GM21447 (cell line): ENCODE measurements around the gene NTRK3.

Experiments
- ATAC-seq: cut with Tn5 transposase; IDR thresholded peaks from one replicate; pipeline ENCODE4 v1.9.1; 2021; ENCODE audit not compliant: unreplicated experiment

Gene NTRK3

DNA sequence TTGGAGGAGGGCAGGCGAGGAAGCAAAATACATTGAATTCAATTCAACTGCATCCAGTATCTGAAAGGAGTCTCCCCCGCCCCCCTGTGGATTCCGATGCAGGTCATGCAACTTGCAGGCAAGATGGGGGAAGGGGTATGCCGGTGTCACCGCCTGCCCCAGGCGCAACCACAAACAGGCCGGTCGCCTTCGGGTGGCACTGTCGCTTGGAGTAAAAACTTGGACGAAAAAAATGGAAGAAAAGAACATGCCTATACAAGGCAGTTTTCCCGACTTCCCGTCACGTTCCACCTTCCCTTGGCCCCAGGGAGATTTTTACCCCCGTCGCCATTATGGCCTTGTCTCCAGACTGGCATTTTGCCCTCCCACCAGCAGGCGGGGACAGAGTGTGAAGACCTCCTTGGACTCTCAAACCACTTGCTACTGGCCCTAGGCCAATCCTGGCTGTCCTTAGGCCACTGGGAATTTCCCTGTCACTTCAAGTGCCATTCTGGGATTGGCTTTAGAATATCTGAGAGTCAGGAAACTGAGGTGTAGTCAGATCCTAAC is 1.6 kb upstream of the NTRK3 start:
- ATAC-seq: no peak

DNA sequence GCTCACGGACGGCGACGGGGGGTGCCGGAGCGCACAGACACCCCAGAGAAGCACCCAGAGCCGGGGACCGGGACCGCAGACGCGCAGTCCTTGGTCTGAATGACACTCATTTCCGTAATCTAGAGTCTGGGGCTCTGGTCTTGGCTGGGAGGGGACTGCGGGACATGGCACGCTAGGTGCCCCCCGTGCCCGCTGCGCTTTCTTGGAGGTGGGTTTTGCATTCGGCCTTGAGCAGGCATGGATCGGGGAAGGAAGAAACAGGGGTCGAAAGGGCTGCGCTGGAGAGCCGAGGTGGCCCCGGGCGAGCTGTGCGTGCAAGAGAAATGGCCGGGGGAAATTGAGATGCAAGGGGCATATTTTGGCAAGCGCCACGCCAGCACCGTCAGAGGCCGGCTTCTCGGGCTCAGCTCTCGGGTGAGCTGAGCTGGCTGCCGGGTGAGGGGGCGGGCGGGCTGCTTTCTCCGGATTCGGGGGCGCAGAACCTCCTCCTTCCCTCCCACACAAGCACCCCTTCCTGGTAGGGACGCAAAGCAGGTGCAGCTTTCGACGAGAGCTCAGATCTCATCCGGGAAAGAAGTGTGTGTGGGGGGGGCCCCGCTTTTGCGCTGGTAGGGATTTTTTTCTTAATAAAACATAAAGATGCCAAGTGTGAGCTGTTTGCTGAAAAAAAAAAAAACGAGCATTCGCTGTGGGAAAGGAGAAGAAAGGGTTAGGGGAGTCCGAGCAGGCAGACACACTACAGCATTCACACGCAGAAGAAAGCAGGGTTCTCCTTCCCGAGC is 963 bp upstream of the NTRK3 start:
- no peak for ATAC-seq

- ATAC-seq: no peak
Measured at GRCh38 chr15:88255484-88256278, 858 bp downstream of the NTRK3 start.

DNA sequence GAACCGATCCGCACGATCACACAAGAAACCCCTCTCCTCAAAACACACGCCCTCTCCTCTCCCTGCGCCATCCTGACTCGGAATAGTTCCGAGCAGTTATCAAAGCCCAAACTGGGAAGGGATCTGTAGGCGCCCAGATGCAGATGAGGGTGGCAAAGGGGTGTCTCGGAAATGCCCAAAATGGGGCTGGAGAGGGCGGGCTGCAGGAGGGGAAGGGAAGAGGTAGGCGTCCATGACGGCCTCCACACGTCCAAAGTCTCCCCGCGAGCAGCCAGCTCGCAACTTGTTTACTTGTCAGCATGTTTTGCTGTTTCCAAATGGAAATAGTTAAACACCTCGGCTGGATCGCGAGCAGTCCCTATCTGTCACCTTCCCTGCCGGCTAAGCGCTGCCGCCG is 1.5 kb downstream of the NTRK3 start:
- ATAC-seq: no peak

- no peak for ATAC-seq
Measured at GRCh38 chr15:88252441-88252840, 4.1 kb downstream of the NTRK3 start.

- no peak for ATAC-seq
Measured at GRCh38 chr15:88250826-88251225, 5.7 kb downstream of the NTRK3 start.

GRCh38 chr15:88249220-88249619 is 7.3 kb downstream of the NTRK3 start:
- no peak for ATAC-seq

- ATAC-seq: no peak
Measured at GRCh38 chr15:88247914-88248313, 8.6 kb downstream of the NTRK3 start.

GRCh38 chr15:88246666-88247446 is 9.7 kb downstream of the NTRK3 start:
- ATAC-seq: peak; percentile 64

DNA sequence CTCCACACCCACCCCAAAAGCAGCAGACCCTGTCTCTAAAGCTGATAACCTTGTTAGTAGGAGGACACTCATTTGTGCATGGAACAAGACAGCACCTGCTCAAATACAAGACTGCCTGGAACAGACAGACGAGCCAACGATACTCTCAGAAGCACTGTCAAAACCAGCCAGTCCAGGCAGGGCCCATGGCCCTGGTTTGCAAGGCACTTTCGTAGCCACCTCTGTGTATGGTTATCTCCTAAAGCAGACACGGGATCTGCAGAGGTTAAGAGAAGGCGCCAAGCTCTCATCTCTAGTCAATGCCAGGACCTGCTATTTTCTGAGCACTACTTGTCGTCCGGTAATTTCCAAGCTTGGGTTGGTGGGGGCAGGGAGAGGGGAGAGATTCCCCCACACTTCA is 10.5 kb downstream of the NTRK3 start:
- ATAC-seq: no peak

- ATAC-seq: peak; percentile 62
Measured at GRCh38 chr15:88243895-88244787, 12.4 kb downstream of the NTRK3 start.

GRCh38 chr15:88242586-88243555 is 13.7 kb downstream of the NTRK3 start:
- no peak for ATAC-seq

GRCh38 chr15:88241461-88241860 is 15.1 kb downstream of the NTRK3 start:
- no peak for ATAC-seq

DNA sequence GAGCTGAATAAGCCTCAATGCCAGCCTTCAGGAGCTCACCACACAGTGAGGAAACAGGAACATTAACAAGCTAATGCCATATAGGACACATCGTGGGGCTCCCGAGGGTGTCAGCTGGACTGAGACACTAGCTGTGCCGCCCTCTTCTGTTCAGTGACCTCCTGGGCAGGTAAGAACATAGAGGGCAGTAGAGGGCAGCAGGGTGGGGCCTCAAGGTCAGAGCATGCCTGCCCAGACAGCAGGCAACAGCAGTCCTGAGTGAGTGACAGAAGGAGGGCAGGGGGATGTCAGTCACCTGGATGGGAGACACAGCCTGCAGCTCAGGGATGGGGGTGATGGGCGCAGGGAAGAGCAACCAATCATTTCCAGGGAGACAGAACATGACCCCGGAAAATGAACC is 15.5 kb downstream of the NTRK3 start:
- no peak for ATAC-seq

- ATAC-seq: no peak
Measured at GRCh38 chr15:88239594-88239993, 16.9 kb downstream of the NTRK3 start.

DNA sequence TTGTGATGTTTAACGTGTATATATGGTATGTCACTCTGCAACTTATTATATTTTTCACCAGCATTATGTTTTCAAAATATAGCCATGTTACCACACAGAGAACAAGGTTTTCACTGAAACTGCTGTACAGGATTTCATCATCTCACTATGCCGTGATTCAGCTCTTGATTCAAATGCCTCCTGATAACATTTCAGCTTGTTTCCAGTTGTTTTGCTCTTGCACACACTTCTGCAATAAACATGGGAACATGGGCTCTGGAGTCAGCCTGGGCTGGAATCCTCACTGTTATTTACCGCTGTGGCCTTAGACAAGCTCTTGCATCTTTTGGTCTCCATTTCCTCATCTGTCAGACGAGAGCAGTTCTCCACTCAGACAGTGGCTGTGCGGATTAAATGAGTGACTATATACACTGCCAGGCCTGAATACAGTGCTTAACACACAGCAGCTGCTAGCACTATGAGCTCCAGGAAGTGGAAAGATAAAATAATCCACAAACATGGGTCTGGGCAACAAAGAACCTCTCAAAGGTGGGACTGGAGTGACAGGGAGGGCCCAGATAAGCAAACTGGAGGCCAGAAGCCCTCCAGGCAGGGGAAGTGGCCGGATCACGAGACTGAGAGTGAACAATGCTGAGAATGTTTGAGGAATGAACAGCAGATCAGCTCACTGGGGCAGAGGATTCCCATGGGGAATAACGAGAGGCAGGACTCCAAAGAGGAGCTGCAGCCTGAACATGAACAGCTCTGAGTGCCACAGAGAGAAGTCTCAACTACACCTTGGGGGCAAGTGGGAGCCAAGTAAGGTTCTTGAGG is 17.7 kb downstream of the NTRK3 start:
- no peak for ATAC-seq

- ATAC-seq: no peak
Measured at GRCh38 chr15:88234711-88235110, 21.8 kb downstream of the NTRK3 start.

GRCh38 chr15:88233921-88234320 is 22.6 kb downstream of the NTRK3 start:
- no peak for ATAC-seq
